Measurements from ENCODE around the gene RAB40B. TPM values are rescaled to one million over a fixed set of nuclear protein-coding genes. Genes with fewer than 3 reads are reported as not detected.

RAB40B gene
- total and polyA plus RNA-seq, 5 experiments from 2014 or later = 1.4 to 6.1 (median 2.7) TPM

GRCh38 chr17:82709024-82709675 is 10.7 kb upstream of the RAB40B start:
- no peak overlapping the region for H3K4me3 Mint-ChIP-seq
- H3K9me3 Mint-ChIP-seq = no peaks in the 10 kb centered on the region
- ATAC-seq = no peak
- H3K4me1 Mint-ChIP-seq = peaks cover 0 to 9% (median 1%) of the 10 kb centered on the region in 4 donors
- H3K27ac Mint-ChIP-seq = no peak overlapping the region
- H3K36me3 Mint-ChIP-seq = no peaks in the 10 kb centered on the region
- H3K27me3 Mint-ChIP-seq = peaks cover 0 to 2% (median 0%) of the 10 kb centered on the region in 5 donors
- DNase-seq = peak in 1 of 10 donors; percentile 22
- POLR2A ChIA-PET = no interaction called here

DNA sequence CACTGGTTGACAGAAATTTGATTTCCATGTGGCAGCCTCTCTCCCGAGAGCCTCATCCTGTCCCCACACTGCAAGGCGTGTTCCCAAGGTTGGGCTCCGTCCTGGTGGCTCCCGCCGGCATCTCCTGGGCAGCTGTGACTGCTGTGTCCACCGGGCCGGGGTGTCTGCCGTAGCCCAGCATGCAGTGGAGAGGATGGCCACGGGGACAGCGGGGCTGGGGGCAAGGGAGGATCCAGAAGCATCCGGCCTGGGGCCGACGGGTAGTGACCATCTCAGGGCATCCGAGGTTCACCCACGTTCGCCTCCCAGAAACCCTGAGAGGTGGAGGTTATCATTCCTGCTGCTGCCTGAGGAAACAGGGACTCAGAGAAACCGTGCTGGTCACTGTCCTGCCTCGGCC is 7.3 kb upstream of the RAB40B start:
- ATAC-seq (no peak), DNase-seq (no peak)
- Mint-ChIP-seq H3K36me3 (no peaks in the 10 kb centered on the region), H3K27ac (no peak overlapping the region), H3K4me1 (peaks cover 0 to 9% (median 1%) of the 10 kb centered on the region in 4 donors), H3K27me3 (peaks cover 0 to 2% (median 0%) of the 10 kb centered on the region in 5 donors), H3K9me3 (no peaks in the 10 kb centered on the region), H3K4me3 (no peak overlapping the region)
- POLR2A ChIA-PET = no interaction called here

GRCh38 chr17:82704886-82705285 is 6.4 kb upstream of the RAB40B start:
- Mint-ChIP-seq H3K27me3 (peaks cover 0 to 2% (median 0%) of the 10 kb centered on the region in 5 donors), H3K9me3 (no peaks in the 10 kb centered on the region), H3K36me3 (no peaks in the 10 kb centered on the region), H3K27ac (no peak overlapping the region), H3K4me1 (peaks cover 0 to 9% (median 1%) of the 10 kb centered on the region in 4 donors), H3K4me3 (no peak overlapping the region)
- ATAC-seq (no peak), DNase-seq (no peak)
- POLR2A ChIA-PET = no interaction called here

DNA sequence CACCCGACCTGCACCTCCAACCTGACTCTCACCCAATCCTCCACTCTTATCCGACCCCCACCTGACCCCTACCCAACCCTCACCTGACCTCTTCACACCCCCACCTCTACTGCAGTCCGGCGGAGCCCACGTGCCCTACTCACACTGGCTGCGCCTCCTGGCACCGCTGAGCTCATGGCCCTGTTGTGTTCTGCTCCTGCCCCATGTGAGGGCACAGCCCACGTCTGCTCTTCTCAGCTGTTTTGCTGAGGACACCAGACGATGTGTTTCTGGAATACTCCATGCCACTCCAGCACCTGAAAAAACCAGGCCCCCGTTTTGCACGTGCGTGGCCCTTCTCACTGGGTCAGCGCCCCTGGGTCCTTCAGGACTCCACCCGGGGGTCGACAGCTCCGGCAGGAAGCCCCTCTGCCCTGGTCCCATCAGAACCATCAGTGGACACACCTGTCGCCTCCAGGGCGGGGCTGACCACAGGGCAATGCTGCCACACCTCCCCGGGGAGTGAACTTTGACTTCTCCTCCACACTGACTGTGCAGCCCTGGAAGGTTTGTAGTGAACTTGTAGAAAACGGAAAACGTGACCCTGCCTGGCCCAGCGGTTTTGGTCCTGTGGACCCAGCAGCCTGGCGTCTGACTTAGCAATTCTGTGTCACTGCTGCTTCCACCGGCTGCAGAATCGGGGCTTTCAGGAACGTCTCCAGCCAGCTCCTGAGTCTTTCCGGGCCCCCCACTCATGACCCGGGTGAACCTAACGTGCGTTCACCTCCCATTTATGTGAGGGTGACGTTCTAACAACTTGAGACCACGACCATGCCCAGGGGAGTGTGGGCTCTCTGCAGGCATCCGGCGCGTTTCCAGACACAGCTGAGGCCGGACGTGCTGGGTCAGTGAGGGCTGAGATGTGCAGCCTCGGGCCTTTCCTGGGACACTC is 5.7 kb upstream of the RAB40B start:
- Mint-ChIP-seq H3K27ac (peak overlapping the region in 1 of 10 donors; percentile 27), H3K36me3 (no peaks in the 10 kb centered on the region), H3K4me1 (peaks cover 0 to 14% (median 4%) of the 10 kb centered on the region in 4 donors), H3K27me3 (peaks cover 0 to 2% (median 0%) of the 10 kb centered on the region in 5 donors), H3K9me3 (no peaks in the 10 kb centered on the region), H3K4me3 (no peak overlapping the region)
- POLR2A ChIA-PET = no interaction called here
- no peak for ATAC-seq
- no peak for DNase-seq

DNA sequence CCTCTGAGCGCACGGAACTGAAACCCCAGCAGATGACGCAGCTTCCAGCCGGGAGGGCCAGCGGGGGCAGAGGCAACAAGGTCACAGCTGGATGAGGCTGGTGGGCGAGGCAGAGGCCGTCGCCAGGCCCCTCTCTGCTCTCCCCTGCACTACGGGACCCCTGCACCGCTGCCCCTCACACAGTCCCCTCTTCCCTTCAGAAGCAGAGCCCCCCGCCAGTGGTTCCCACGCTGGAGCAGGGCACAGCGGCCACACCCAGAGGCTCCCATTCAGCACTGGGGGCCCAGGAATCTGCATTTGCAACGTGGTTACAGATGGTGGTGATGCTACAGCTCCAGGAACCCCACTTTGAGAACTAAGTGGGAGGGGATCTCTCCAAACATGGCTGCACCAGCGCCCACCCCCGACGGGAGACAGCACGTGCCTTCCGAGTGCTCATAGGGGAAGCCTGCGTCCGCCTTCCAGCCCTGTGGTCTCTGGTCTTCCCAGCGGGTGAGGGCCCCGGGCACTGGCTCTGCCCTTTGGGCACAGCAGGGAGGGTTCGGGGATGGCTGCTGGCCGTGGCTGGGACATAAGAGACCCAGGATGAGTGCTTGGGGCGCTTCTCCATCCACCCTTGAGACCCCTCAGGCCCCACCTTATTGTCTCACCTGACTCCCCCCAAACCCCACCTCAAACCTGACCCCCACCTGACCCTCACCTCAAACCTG is 4.7 kb upstream of the RAB40B start:
- DNase-seq (no peak), ATAC-seq (no peak)
- H3K9me3 Mint-ChIP-seq = no peaks in the 10 kb centered on the region

GRCh38 chr17:82702231-82702927 is 3.9 kb upstream of the RAB40B start:
- no peak for DNase-seq
- Mint-ChIP-seq H3K36me3 (no peaks in the 10 kb centered on the region), H3K4me1 (peaks cover 1 to 8% (median 4%) of the 10 kb centered on the region in 4 donors), H3K27me3 (no peaks in the 10 kb centered on the region), H3K9me3 (no peaks in the 10 kb centered on the region), H3K4me3 (no peak overlapping the region), H3K27ac (no peak overlapping the region)
- POLR2A ChIA-PET = no interaction called here
- no peak for ATAC-seq

More for the DNA sequence above, 4.7 kb upstream of the RAB40B start:
- Mint-ChIP-seq H3K27ac (peak overlapping the region in 1 of 10 donors; percentile 44), H3K4me1 (peaks cover 0 to 14% (median 6%) of the 10 kb centered on the region in 4 donors), H3K36me3 (no peaks in the 10 kb centered on the region), H3K4me3 (no peak overlapping the region), H3K27me3 (peaks cover 0 to 2% (median 0%) of the 10 kb centered on the region in 5 donors)
- POLR2A ChIA-PET = no interaction called here

DNA sequence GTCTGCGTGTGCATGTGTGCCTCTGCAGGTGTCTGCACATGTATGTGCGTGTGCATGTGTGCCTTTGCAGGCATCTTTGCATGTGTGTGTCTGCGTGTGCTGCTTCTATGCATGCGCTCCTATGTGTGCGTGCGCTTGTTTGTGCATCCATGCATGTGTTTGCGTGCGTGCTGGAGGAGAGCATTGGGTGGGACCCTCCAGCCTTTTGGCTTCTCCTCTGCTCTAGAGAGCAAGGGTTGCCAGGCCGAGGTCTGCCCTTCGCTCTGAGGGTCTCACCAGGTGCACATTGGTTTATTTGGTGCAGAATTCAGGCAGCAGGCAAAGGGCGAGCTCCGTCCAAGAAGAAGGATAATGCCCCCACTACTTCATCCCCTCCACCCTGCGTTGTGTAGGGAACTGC is 1.1 kb upstream of the RAB40B start:
- Mint-ChIP-seq H3K4me3 (peak overlapping the region; percentile 78 to 94 (median 90)), H3K36me3 (peaks cover under 1 to 4% (median 4%) of the 10 kb centered on the region in 3 donors), H3K4me1 (peaks cover 2 to 15% (median 10%) of the 10 kb centered on the region in 4 donors), H3K9me3 (peaks cover 0 to 10% (median 3%) of the 10 kb centered on the region in 9 donors), H3K27me3 (peaks cover 0 to 10% (median 0%) of the 10 kb centered on the region in 5 donors), H3K27ac (peak overlapping the region in 5 of 10 donors; percentile 41 to 83 (median 72))
- POLR2A ChIA-PET = interaction anchor here (1.0 kb wide), 1 partner anchor 10 kb away, joined by 5 read pairs; no protein-coding TSS in a partner anchor
- no peak for DNase-seq
- ATAC-seq = no peak

DNA sequence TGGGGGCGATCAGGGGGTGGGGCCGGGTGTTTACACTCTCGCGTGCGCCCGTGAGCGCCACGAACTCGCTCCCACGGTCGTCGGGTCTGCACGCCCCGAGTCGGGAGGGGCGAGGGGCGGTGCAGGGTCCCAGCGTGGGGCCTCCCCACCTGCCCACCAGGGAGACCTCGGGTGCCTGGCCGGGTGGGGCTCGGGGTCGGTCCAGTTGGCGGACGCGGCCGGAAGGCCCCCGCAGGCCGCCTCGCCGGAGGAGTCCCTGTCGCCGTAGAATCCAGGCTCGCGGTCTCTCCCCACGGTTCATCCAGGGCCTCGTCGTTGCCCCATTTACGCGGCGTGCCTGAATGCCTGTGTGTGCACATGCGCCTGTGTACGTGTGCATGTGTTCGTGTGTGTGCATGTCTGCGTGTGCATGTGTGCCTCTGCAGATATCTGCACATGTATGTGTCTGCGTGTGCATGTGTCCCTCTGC is 510 bp upstream of the RAB40B start:
- H3K4me3 Mint-ChIP-seq = peak overlapping the region; percentile 78 to 94 (median 90)
- peaks cover 3 to 8% (median 6%) of the 10 kb centered on the region in 3 donors for H3K36me3 Mint-ChIP-seq
- H3K27ac Mint-ChIP-seq = peak overlapping the region in 6 of 10 donors; percentile 40 to 83 (median 70)
- H3K27me3 Mint-ChIP-seq = peaks cover 0 to 10% (median 0%) of the 10 kb centered on the region in 5 donors
- H3K4me1 Mint-ChIP-seq = peaks cover 2 to 15% (median 10%) of the 10 kb centered on the region in 4 donors
- POLR2A ChIA-PET = interaction anchor here (0.5 to 2.9 kb wide), 3 partner anchors 9 to 572 kb away, joined by 3 to 20 read pairs (median 4); partner anchors contain the start of gene FN3KRP
- DNase-seq (no peak), ATAC-seq (no peak)
- H3K9me3 Mint-ChIP-seq = peaks cover 0 to 16% (median 5%) of the 10 kb centered on the region in 9 donors

- Mint-ChIP-seq H3K27me3 (peaks cover 0 to 10% (median 0%) of the 10 kb centered on the region in 5 donors), H3K4me3 (peak overlapping the region in 7 of 10 donors; percentile 40 to 84 (median 60)), H3K4me1 (peaks cover 2 to 15% (median 10%) of the 10 kb centered on the region in 4 donors), H3K36me3 (peaks cover 3 to 8% (median 6%) of the 10 kb centered on the region in 3 donors), H3K27ac (no peak overlapping the region), H3K9me3 (peaks cover 0 to 19% (median 5%) of the 10 kb centered on the region in 9 donors)
- no peak for ATAC-seq
- POLR2A ChIA-PET = interaction anchor here (2.9 kb wide), 1 partner anchor 19 kb away, joined by 20 read pairs; the partner anchor contains the start of gene FN3KRP
- no peak for DNase-seq
These were observed 762 bp downstream of the RAB40B start for GRCh38 chr17:82697808-82698064.

GRCh38 chr17:82696916-82697807 is 1.3 kb downstream of the RAB40B start:
- H3K4me3 Mint-ChIP-seq = peak overlapping the region; percentile 39 to 84 (median 60)
- POLR2A ChIA-PET = interaction anchor here (2.9 kb wide), 1 partner anchor 19 kb away, joined by 20 read pairs; the partner anchor contains the start of gene FN3KRP
- H3K9me3 Mint-ChIP-seq = peaks cover 0 to 19% (median 5%) of the 10 kb centered on the region in 9 donors
- H3K36me3 Mint-ChIP-seq = peaks cover 3 to 8% (median 6%) of the 10 kb centered on the region in 3 donors
- H3K27ac Mint-ChIP-seq = no peak overlapping the region
- DNase-seq (peak in 3 of 10 donors; percentile 11 to 25 (median 21)), ATAC-seq (no peak)
- peaks cover 2 to 15% (median 10%) of the 10 kb centered on the region in 4 donors for H3K4me1 Mint-ChIP-seq
- peaks cover 0 to 10% (median 0%) of the 10 kb centered on the region in 5 donors for H3K27me3 Mint-ChIP-seq

DNA sequence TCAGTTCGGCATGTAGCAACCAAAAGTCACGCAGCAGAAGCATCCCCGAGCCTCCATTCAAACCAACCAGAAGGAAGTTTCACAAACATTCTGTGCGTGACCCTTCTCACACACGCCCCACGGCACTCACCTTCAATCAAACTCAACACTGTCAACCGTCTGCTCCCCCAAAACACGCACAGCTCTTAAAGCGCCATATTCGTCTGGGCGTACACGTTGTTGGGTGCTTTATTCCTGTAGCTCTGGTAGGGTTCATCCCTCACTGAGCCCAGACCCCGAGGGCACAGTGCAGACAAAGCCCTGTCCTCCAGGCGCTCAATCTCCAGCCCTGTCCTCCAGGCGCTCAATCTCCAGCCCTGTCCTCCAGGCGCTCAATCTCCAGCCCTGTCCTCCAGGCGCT is 2.2 kb downstream of the RAB40B start:
- DNase-seq (no peak), ATAC-seq (no peak)
- peaks cover 2 to 15% (median 10%) of the 10 kb centered on the region in 4 donors for H3K4me1 Mint-ChIP-seq
- peak overlapping the region in 1 of 10 donors; percentile 66 for H3K27ac Mint-ChIP-seq
- peaks cover 0 to 19% (median 5%) of the 10 kb centered on the region in 9 donors for H3K9me3 Mint-ChIP-seq
- peaks cover 6 to 8% (median 6%) of the 10 kb centered on the region in 3 donors for H3K36me3 Mint-ChIP-seq
- peaks cover 0 to 10% (median 0%) of the 10 kb centered on the region in 5 donors for H3K27me3 Mint-ChIP-seq
- peak overlapping the region in 5 of 10 donors; percentile 23 to 52 (median 38) for H3K4me3 Mint-ChIP-seq
- POLR2A ChIA-PET = interaction anchor here (2.9 kb wide), 1 partner anchor 20 kb away, joined by 20 read pairs; the partner anchor contains the start of gene FN3KRP

Data from naive thymus-derived CD8-positive, alpha-beta T cell (primary cell).